Sigmoid colon (tissue), 7 donors: ENCODE measurements around the gene TMEM139. TPM values are rescaled to one million over a fixed set of nuclear protein-coding genes. Genes with fewer than 3 reads are reported as not detected.

Source experiments
- DNase-seq: peaks from one replicate; pipeline ENCODE4 v3.0.0-alpha.2; 2019
- H3K27ac ChIP-seq, 4 donors: fragments of 200-600 bp; sonication (generic); one replicate each; pipeline ENCODE4 v1.5.1; 2016 to 2019; ENCODE audit warnings: mild to moderate bottlenecking in 1 of 4
- H3K27me3 ChIP-seq, 3 donors: fragments of 200-600 bp; sonication (generic); one replicate each; pipeline ENCODE4 v1.5.1; 2019; ENCODE audit warnings: mild to moderate bottlenecking in 1 of 3
- H3K36me3 ChIP-seq, 4 donors: fragments of 200-600 bp; sonication (generic); one replicate each; pipeline ENCODE4 v1.5.1; 2016 to 2019
- H3K4me1 ChIP-seq, 4 donors: fragments of 200-600 bp; sonication (generic); one replicate each; pipeline ENCODE4 v1.5.1; 2017 to 2019
- H3K4me3 ChIP-seq, 4 donors: fragments of 200-600 bp; sonication (generic); one replicate each; pipeline ENCODE4 v1.5.1; 2017 to 2019; ENCODE audit warnings: mild to moderate bottlenecking in 2 of 4, moderate library complexity in 1 of 4
- H3K9me3 ChIP-seq, 4 donors: fragments of 200-600 bp in 3 of 4; sonication (generic) in 3 of 4; one replicate each; pipeline versions ENCODE4 v1.5.1 to v1.6.1; 2013 to 2019
- CTCF ChIP-seq, 4 experiments: fragments of 450-650 bp in 3 of 4; fragments of 200-600 bp in 1 of 4; IDR thresholded peaks; one replicate each; pipeline ENCODE4 v1.5.1; 2016 to 2019; ENCODE audit warnings: antibody characterized with exemption in 4 of 4, mild to moderate bottlenecking in 3 of 4, moderate library complexity in 2 of 4
- EP300 ChIP-seq, 4 donors: sonication (generic); formaldehyde crosslinking; IDR thresholded peaks; one replicate each; pipeline ENCODE4 v1.6.1; 2017; ENCODE audit warnings: antibody characterized with exemption in 4 of 4
- POLR2A ChIP-seq, 2 donors: fragments of 450-650 bp; IDR thresholded peaks; one replicate each; pipeline ENCODE4 v1.6.1; 2016; ENCODE audit warnings: antibody characterized with exemption in 2 of 2, mild to moderate bottlenecking in 2 of 2, moderate library complexity in 2 of 2
- POLR2AphosphoS5 ChIP-seq, 4 donors: sonication (generic); formaldehyde crosslinking; IDR thresholded peaks; one replicate each; pipeline ENCODE4 v1.6.1; 2017; ENCODE audit warnings: antibody characterized with exemption in 4 of 4
- WGBS, 2 donors: extraction: QIAGEN DNeasy Blood & Tissue Kit; methylation state at CpG; one replicate each; pipeline ENCODE4 v1.1.7; 2013; 5-methylcytosine and 5-hydroxymethylcytosine counted together
- intact Hi-C: fragments of 100-400 bp; cut with DNase I; formaldehyde crosslinking; loops from one replicate; pipeline ENCODE4 v1.15.1; 2023
- polyA plus RNA-seq, 3 donors: library from polyadenylated mRNA; stranded (reverse); fragments of 200-250 nt; gene quantifications; one replicate each; pipeline ENCODE4 v1.2.3, GENCODE V29; 2013
- total RNA-seq, 4 donors: library from RNA; depleted of rRNA; stranded (reverse); fragments of >200 nt; gene quantifications; one replicate each; pipeline ENCODE4 v1.1.0, GENCODE V29; 2016
- donor health status: healthy with polysubstance abuse.
- donor health status: Bipolar disorder and iron deficiency.
- donor health status: healthy.

TMEM139 gene
- total and polyA plus RNA-seq, 7 donors = 0.71 to 58.5 (median 40.6) TPM; not detected in 3

DNA sequence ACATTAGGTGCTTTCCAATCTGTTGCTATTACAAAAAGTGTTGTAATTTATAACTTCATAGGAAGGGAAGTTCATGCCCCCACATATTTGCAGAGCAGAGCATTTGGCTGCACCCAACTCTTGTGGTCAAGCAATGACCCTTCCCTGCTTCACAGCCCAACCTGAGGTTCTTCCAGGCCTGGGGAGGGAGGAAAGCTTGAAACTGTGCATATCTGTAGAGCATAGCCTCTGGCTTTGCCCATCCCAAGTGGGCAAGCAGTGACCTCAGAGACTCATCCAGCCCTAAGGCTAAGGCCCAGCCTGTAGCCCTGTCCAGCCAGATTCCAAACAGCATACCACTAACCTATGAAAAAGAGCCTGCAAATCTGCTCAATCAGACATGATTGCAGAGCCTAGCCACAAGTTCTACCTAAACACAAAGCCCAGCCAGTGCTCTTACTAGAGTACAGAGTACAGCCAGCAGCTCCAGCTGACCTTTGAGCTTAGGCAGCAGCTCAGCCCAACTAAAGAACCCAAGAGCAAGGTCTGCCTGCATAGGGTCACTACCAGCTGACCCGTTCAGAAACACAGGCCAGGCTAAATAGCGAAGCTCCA, 35.9 kb upstream of the TMEM139 start:
- no peaks in the 10 kb centered on the region for H3K36me3 ChIP-seq
- no peak overlapping the region for H3K4me3 ChIP-seq
- H3K27me3 ChIP-seq = no peaks in the 10 kb centered on the region
- 69 to 89% methylated on average over 2 of the region's 2 CpGs for WGBS, 2 donors
- no peak for TF ChIP-seq POLR2AphosphoS5 (IDR thresholded peaks at IDR 0.05)
- no peak for TF ChIP-seq POLR2A (IDR thresholded peaks at IDR 0.05)
- TF ChIP-seq CTCF (IDR thresholded peaks at IDR 0.05) = no peak
- no peak for TF ChIP-seq EP300 (IDR thresholded peaks at IDR 0.05)
- H3K27ac ChIP-seq = no peak overlapping the region
- peaks cover 0 to 2% (median 0%) of the 10 kb centered on the region in 4 donors for H3K9me3 ChIP-seq
- intact Hi-C loops = no loop called here
- no peaks in the 10 kb centered on the region for H3K4me1 ChIP-seq
- no peak for DNase-seq

GRCh38 chr7:143250199-143250598, 34.6 kb upstream of the TMEM139 start:
- no peaks in the 10 kb centered on the region for H3K27me3 ChIP-seq
- DNase-seq = no peak
- H3K36me3 ChIP-seq = no peaks in the 10 kb centered on the region
- intact Hi-C loops = no loop called here
- H3K4me3 ChIP-seq = no peak overlapping the region
- no peaks in the 10 kb centered on the region for H3K4me1 ChIP-seq
- TF ChIP-seq CTCF (IDR thresholded peaks at IDR 0.05) (no peak), EP300 (IDR thresholded peaks at IDR 0.05) (no peak), POLR2A (IDR thresholded peaks at IDR 0.05) (no peak), POLR2AphosphoS5 (IDR thresholded peaks at IDR 0.05) (no peak)
- no peak overlapping the region for H3K27ac ChIP-seq
- H3K9me3 ChIP-seq = peaks cover 0 to 4% (median 0%) of the 10 kb centered on the region in 4 donors

GRCh38 chr7:143250822-143251221, 33.9 kb upstream of the TMEM139 start:
- no peak for TF ChIP-seq POLR2A (IDR thresholded peaks at IDR 0.05)
- no peak for TF ChIP-seq EP300 (IDR thresholded peaks at IDR 0.05)
- TF ChIP-seq CTCF (IDR thresholded peaks at IDR 0.05) = no peak
- no peak for TF ChIP-seq POLR2AphosphoS5 (IDR thresholded peaks at IDR 0.05)
- Histone ChIP-seq H3K4me3 (no peak overlapping the region), H3K27ac (no peak overlapping the region), H3K9me3 (peaks cover 0 to 4% (median 0%) of the 10 kb centered on the region in 4 donors), H3K4me1 (no peaks in the 10 kb centered on the region), H3K27me3 (no peaks in the 10 kb centered on the region), H3K36me3 (no peaks in the 10 kb centered on the region)
- intact Hi-C loops = no loop called here
- no peak for DNase-seq
- 81 to 95% methylated on average over 1 of the region's 1 CpG for WGBS, 2 donors

DNA sequence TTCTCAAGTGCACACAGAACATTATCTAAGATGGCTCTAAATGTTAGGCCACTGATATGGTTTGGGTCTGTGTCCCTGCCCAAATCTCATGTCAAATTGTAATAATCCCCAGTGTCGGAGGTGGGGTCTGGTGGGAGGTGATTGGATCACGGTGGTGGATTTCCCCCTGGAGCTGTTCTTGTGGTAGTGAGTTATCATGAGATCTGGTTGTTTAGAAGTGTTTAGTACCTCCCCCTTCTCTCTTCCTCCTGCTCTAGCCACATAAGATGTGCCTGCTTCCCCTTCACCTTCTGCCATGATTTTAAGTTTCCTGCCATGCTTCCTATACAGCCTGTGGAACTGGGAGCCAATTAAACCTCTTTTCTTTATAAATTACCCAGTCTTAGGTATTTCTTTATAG, 32.8 kb upstream of the TMEM139 start:
- Histone ChIP-seq H3K4me1 (no peaks in the 10 kb centered on the region), H3K27ac (no peak overlapping the region), H3K36me3 (no peaks in the 10 kb centered on the region), H3K27me3 (no peaks in the 10 kb centered on the region), H3K4me3 (no peak overlapping the region), H3K9me3 (peaks cover 0 to 4% (median 0%) of the 10 kb centered on the region in 4 donors)
- 69 to 92% methylated on average over 2 of the region's 2 CpGs for WGBS, 2 donors
- TF ChIP-seq POLR2A (IDR thresholded peaks at IDR 0.05) (no peak), POLR2AphosphoS5 (IDR thresholded peaks at IDR 0.05) (no peak)
- intact Hi-C loops = no loop called here
- DNase-seq = no peak

DNA sequence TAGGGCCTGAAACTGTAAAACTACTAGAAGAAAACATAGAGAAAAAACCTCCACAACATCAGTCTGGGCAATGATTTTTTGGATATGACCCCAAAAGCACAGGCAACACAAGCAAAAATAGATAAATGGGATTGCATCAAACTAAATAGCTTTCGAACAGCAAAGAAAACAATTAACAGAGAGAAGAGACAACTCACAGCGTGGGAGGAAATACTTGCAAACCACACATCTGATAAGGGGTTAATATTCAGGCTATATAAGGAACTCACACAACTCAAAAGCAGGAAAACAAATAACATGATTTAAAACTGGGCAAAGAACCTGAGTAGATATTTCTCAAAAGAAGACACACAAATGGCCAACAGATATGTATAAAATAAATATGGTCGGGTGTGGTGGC, 29.2 kb upstream of the TMEM139 start:
- Histone ChIP-seq H3K4me1 (peaks cover 0 to 9% (median 3%) of the 10 kb centered on the region in 4 donors), H3K27me3 (no peaks in the 10 kb centered on the region), H3K36me3 (no peaks in the 10 kb centered on the region), H3K4me3 (no peak overlapping the region), H3K9me3 (peaks cover 0 to 4% (median 0%) of the 10 kb centered on the region in 4 donors), H3K27ac (no peak overlapping the region)
- DNase-seq = no peak
- intact Hi-C loops = no loop called here
- TF ChIP-seq POLR2AphosphoS5 (IDR thresholded peaks at IDR 0.05) = no peak
- TF ChIP-seq EP300 (IDR thresholded peaks at IDR 0.05) = no peak
- TF ChIP-seq CTCF (IDR thresholded peaks at IDR 0.05) = no peak
- TF ChIP-seq POLR2A (IDR thresholded peaks at IDR 0.05) = no peak
- WGBS, 2 donors = 62 to 72% methylated on average over 3 of the region's 3 CpGs
